Panc1 (cell line): ENCODE measurements around the gene SPTBN1.

ENCODE experiments used
- POLR2AphosphoS5 ChIP-seq: IDR thresholded peaks from 2 replicates; pipeline ENCODE4 v1.6.1; 2012; ENCODE audit warnings: mild to moderate bottlenecking, low read depth, low read length, moderate library complexity
- TF ChIP-seq, protein P1 (sequence below): fragments of 450-650 bp; IDR thresholded peaks from 2 replicates; pipeline ENCODE4 v1.5.1; 2017; ENCODE audit warnings: mild to moderate bottlenecking
- TF ChIP-seq, protein P2 (sequence below), 2 experiments: IDR thresholded peaks; 2 replicates each; pipeline ENCODE4 v1.6.1; 2011 to 2012; ENCODE audit warnings: low read depth in 2 of 2, control low read depth in 1 of 2, low read length in 1 of 2, mild to moderate bottlenecking in 1 of 2, moderate library complexity in 1 of 2; ENCODE audit not compliant: insufficient read depth in 1 of 2

GRCh38 chr2:54670485-54671009 lies 214.4 kb downstream of the SPTBN1 start:
- TF ChIP-seq, protein P1, sequence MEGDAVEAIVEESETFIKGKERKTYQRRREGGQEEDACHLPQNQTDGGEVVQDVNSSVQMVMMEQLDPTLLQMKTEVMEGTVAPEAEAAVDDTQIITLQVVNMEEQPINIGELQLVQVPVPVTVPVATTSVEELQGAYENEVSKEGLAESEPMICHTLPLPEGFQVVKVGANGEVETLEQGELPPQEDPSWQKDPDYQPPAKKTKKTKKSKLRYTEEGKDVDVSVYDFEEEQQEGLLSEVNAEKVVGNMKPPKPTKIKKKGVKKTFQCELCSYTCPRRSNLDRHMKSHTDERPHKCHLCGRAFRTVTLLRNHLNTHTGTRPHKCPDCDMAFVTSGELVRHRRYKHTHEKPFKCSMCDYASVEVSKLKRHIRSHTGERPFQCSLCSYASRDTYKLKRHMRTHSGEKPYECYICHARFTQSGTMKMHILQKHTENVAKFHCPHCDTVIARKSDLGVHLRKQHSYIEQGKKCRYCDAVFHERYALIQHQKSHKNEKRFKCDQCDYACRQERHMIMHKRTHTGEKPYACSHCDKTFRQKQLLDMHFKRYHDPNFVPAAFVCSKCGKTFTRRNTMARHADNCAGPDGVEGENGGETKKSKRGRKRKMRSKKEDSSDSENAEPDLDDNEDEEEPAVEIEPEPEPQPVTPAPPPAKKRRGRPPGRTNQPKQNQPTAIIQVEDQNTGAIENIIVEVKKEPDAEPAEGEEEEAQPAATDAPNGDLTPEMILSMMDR: no peak
- TF ChIP-seq POLR2AphosphoS5: no peak
- TF ChIP-seq, protein P2, sequence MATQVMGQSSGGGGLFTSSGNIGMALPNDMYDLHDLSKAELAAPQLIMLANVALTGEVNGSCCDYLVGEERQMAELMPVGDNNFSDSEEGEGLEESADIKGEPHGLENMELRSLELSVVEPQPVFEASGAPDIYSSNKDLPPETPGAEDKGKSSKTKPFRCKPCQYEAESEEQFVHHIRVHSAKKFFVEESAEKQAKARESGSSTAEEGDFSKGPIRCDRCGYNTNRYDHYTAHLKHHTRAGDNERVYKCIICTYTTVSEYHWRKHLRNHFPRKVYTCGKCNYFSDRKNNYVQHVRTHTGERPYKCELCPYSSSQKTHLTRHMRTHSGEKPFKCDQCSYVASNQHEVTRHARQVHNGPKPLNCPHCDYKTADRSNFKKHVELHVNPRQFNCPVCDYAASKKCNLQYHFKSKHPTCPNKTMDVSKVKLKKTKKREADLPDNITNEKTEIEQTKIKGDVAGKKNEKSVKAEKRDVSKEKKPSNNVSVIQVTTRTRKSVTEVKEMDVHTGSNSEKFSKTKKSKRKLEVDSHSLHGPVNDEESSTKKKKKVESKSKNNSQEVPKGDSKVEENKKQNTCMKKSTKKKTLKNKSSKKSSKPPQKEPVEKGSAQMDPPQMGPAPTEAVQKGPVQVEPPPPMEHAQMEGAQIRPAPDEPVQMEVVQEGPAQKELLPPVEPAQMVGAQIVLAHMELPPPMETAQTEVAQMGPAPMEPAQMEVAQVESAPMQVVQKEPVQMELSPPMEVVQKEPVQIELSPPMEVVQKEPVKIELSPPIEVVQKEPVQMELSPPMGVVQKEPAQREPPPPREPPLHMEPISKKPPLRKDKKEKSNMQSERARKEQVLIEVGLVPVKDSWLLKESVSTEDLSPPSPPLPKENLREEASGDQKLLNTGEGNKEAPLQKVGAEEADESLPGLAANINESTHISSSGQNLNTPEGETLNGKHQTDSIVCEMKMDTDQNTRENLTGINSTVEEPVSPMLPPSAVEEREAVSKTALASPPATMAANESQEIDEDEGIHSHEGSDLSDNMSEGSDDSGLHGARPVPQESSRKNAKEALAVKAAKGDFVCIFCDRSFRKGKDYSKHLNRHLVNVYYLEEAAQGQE (IDR thresholded peaks at IDR 0.05; ENCODE audit: insufficient read depth in 1 of 2, low read depth in 2 of 2, low read length in 1 of 2): no peak
